ENCODE results near the gene VPS54. TPM values are rescaled to one million over a fixed set of nuclear protein-coding genes. Genes with fewer than 3 reads are reported as not detected.
A peak's percentile ranks its signal among the peaks of the same experiment; 100 is the strongest.

The VPS54 gene
- total and polyA plus RNA-seq, 9 of the 15 experiments (the other 6 are each of a cell fraction or from before 2014, with no cell fraction given): 4.9 to 23.2 (median 13.2) TPM

DNA sequence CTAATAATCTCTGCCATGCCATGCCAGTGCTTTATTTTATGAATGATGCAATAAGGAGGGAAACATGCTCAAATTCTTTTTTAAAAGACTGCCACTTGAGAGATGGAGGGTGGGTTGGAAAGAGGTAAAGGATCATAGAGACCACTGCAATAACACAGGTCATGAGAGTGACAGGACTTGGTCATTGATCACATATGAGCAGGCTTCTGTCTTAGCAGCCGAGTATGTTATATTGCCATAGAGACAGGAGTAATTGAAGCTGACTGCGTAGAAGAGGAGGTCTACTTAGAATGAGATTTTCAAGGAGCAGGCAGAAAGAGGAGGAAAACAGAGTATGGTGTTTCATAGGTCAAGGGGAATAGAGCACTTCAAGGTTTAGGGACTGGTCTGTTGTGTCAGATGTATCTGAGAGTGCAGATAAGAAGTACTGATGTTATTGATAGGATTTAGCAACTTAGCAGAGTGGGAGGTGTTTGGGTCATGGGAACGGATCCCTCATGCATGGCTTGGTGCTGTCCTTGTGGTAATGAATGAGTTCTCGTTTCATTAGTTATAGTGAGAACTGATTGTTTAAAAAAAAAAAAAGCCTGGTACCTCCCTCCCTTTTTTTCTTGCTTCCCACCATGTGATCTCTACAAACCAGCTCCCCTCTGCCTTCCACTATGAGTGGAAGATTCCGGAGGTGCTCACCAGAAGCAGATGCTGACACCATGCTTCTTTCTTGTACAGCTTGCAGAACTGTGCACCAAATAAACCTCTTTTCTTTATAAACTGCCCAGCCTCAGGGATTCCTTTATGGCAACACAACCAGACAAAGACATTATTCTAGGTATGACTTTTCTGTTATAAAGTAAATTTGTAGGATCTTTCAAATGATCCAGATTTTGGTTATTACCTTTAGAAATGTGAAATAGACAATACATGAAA lies 144.8 kb downstream of the VPS54 start:
- peaks cover 20% of the 10 kb centered on the region for H3K36me3 ChIP-seq (ENCODE audit: control insufficient read depth, insufficient read depth, low read length)
- BruUV-seq (replicated peaks): no TSS peak
- no peaks in the 10 kb centered on the region for H3K79me2 ChIP-seq (ENCODE audit: control insufficient read depth, insufficient read depth, low read length)
- no peaks in the 10 kb centered on the region for H3K4me1 ChIP-seq (replicated peaks in 1 of 2; ENCODE audit: control insufficient read depth in 2 of 2, insufficient read depth in 2 of 2, low read length in 2 of 2)
- no peak overlapping the region for H3K27ac ChIP-seq (ENCODE audit: extremely low read depth, low read depth, low read length)
- H3K9ac ChIP-seq (ENCODE audit: insufficient read depth in 1 of 2, low read depth in 2 of 2, low read length in 2 of 2): no peak overlapping the region
- no peak overlapping the region for H3K4me2 ChIP-seq (ENCODE audit: insufficient read depth, low read length)
- no peak overlapping the region for H2AFZ ChIP-seq (ENCODE audit: low read depth, low read length)
- no peaks in the 10 kb centered on the region for H4K20me1 ChIP-seq (replicated peaks; ENCODE audit: control insufficient read depth, insufficient read depth, low read length)
- no peak for FAIRE-seq
- ATAC-seq: no peak
- POLR2A ChIA-PET: interaction anchor here (0.7 to 1.2 kb wide), 3 partner anchors 10 to 137 kb away, joined by 3 to 4 read pairs (median 3); no protein-coding TSS in a partner anchor
- intact Hi-C loops (cut with micrococcal nuclease) (no loop called here), in situ Hi-C loops (cut with MboI) (no loop called here)
- H3K4me3 ChIP-seq: no peak overlapping the region
- no peaks in the 10 kb centered on the region for H3K27me3 ChIP-seq (ENCODE audit: control insufficient read depth in 2 of 2, insufficient read depth in 2 of 2, low read length in 2 of 2)
- WGBS (ENCODE audit: insufficient coverage, low coverage, missing lambda C conversion rate): 81% methylated on average over 5 of the region's 5 CpGs
- peaks cover 4% of the 10 kb centered on the region for H3K9me1 ChIP-seq (ENCODE audit: control insufficient read depth, insufficient read depth, low read length)
- H3K9me3 ChIP-seq (replicated peaks; ENCODE audit: control insufficient read depth, insufficient read depth, low read depth, low read length): no peaks in the 10 kb centered on the region
- CTCF ChIA-PET (ENCODE audit: low intra/inter-chr PET ratio): no interaction called here
- DNase-seq (ENCODE audit: extremely low read depth in 1 of 4, low spot score in 3 of 4): no peak
- TF ChIP-seq, protein P1, sequence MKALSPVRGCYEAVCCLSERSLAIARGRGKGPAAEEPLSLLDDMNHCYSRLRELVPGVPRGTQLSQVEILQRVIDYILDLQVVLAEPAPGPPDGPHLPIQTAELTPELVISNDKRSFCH (CRISPR knock-in tag; IDR thresholded peaks at IDR 0.05): no peak
- TF ChIP-seq, protein P1 (tag; IDR thresholded peaks at IDR 0.05): no peak
- TF ChIP-seq ATF3 (IDR thresholded peaks at IDR 0.05) (peak; percentile 36; the same call in 1 of the 2 replicates), ATF3 (CRISPR knock-in tag; conservative IDR thresholded peaks at IDR 0.05) (no peak), GMEB1 (CRISPR knock-in tag; IDR thresholded peaks at IDR 0.05) (no peak), SREBF1 (IDR thresholded peaks at IDR 0.05; ENCODE audit: borderline replicate concordance, low read depth, low read length) (no peak), ZC3H4 (CRISPR knock-in tag; IDR thresholded peaks at IDR 0.05; ENCODE audit: borderline replicate concordance) (no peak), JUND (IDR thresholded peaks at IDR 0.05; ENCODE audit: borderline replicate concordance, low read depth, low read length) (no peak), JUND (tag; IDR thresholded peaks at IDR 0.05; ENCODE audit: borderline replicate concordance, low read depth, low read length) (no peak), CTCFL (IDR thresholded peaks at IDR 0.05; ENCODE audit: borderline replicate concordance, insufficient read depth, low read depth, low read length, poor library complexity, severe bottlenecking) (no peak), ZNF146 (CRISPR knock-in tag; IDR thresholded peaks at IDR 0.05; ENCODE audit: unreplicated experiment) (no peak)

Measured in K562 (cell line).